HG02870 (cell line): Measurements from ENCODE around the gene GRK5.
"Not testable (repeated sequence)": the region's sequence is repeated elsewhere in the genome, so short reads cannot be mapped to it uniquely, and the experiment has no call there.

ENCODE experiments used
- ATAC-seq: cut with Tn5 transposase; IDR thresholded peaks from one replicate; pipeline ENCODE4 v1.9.1; 2021; ENCODE audit warnings: mild to moderate bottlenecking, moderate library complexity; ENCODE audit not compliant: unreplicated experiment

GRK5 gene

GRCh38 chr10:119248184-119248583, 40.8 kb downstream of the GRK5 start:
- ATAC-seq = no peak

- no peak for ATAC-seq
These were observed 41.3 kb downstream of the GRK5 start for GRCh38 chr10:119248681-119249080.

DNA sequence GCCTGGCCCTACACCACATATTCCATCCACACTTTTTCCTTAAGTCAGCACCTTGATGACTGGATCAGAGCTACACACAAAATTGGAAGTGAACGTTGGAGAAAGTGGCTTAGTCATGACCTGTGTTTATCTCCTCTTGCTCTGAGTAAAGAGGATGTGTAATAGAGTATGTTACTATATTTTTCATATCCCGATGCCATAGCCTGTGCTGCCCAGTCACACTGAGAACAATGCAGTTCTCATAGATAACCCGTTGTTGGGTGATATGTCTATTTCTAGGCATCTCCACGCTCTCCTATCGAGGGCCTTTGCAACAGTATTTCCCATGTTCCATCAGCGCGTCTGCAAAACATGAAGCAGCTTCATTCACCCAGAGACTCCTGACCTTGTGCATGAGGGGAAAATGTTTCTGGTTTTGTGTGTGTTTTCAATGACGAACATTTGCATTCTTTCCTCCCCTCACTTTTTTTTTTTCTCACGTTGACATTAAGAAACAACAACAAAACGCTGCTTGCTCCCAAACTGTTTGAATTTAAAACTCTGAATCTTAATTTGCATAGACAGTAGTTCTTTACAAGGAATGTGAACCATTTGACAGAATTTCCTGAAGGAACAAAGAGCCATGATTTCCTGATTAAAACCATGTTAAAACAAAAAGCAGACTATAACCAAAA, 43.4 kb downstream of the GRK5 start:
- ATAC-seq = peak; percentile 61

- no peak for ATAC-seq
These were observed 43.9 kb downstream of the GRK5 start for GRCh38 chr10:119251315-119251708.

DNA sequence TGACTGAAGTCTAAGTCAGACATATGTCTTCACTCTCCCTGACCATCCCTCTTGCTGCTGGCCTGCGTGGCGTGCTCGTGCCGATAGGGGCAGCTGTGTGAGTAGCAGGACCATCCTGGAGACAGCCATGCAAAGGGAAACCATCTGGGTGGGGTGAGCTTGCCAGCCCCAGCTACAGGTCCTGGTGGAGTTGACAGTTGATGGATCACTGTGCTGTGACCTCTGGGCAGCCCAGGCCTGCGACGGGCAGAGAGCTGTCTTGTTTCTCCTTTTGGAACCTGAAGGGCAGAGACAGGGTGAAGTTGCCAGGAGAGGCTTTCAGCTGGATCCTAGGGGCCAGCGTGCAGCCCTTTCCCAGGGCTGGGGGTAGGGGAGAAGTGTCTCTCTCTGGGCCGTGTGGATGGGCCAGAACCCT, 44.7 kb downstream of the GRK5 start:
- ATAC-seq = no peak

DNA sequence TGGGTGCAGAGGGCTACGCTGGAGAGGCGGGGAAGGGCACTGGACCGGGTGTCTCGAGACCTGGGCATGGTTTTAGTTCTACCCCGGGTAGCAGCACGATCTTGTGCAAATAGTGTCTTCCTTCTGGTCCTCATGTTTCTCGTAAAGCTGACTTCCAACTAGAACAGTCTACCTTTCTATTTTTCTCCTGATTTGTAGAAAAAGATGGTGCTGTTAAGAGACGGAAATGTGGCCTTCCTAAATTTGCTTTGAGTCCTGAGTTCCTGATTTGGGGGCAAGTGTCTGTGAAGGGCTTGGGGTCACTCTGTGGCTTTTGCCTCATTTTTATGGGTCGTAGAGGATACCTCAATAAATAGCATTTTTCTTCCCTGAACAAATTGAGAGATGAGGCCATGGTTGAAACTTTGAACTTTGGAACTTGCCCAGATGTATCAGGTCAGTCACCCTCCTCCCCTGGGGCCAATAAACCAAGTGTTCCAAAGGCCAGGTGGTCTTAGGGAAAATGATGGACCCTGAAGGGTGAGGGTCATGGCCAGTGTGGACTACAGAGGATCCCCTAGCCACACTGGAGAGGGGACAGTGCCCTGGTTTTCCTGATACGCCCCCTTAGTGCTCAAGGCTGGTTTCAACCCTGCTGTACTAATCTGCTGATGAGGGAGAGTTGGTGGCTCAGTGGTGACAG, 45.2 kb downstream of the GRK5 start:
- ATAC-seq = no peak

DNA sequence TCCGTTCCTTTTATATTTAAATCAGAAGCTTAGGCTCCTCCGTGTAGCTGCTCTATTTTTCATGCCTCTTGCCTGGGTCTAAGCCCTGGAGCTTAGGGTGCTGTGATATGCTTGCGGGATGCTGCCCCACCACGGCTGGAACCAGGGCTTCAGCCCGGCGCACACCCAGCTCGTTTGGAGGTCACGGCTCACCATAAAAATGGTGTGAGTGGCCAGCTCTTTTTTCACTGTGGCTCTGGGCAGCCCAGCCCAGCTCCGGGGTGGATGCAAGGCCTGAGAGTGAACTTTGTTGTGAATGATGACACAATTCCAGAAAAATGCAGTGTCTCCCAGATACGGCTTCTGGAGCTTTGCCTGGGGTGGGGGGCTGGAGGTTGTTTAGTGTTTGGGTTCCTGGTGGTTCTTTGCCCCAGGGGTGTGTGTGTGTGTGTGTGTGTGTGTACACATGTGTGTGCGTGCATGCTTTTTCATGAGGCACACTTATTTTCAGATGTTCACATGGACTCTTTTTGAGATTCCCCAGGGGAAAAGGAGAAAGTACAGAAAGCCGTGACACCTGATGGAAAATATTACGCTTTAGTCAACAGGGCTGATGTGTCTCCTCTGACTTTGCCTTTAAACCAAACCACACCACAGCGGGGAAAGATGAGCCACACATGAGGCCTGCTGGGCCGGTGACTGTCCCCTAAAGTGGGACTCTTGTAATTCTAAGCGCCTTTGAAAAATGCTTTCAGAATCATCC, 46.2 kb downstream of the GRK5 start:
- no peak for ATAC-seq

GRCh38 chr10:119254335-119254734, 47.0 kb downstream of the GRK5 start:
- no peak for ATAC-seq

DNA sequence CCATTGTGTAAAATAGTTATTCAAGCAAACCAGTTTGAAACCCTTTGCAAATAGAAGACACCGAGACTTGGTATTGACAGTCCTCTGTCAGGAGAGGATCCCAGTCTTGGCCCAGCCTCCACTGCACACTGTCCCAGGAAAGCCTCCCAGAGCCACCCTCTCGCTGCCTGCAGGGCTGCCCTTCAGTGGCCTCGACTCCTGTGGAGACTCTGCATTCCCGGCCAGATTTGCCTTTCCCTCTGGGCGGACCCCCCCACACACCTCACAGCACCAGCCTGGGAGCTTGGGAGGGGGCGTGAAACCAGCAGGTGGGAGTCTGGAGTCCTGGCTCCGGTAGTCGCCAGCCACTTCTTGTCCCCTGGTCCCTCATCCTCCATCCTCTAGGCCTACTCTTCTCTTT, 48.7 kb downstream of the GRK5 start:
- ATAC-seq = no peak

GRCh38 chr10:119256897-119257296, 49.5 kb downstream of the GRK5 start:
- no peak for ATAC-seq

- no peak for ATAC-seq
These were observed 50.6 kb downstream of the GRK5 start for GRCh38 chr10:119257899-119258419.

DNA sequence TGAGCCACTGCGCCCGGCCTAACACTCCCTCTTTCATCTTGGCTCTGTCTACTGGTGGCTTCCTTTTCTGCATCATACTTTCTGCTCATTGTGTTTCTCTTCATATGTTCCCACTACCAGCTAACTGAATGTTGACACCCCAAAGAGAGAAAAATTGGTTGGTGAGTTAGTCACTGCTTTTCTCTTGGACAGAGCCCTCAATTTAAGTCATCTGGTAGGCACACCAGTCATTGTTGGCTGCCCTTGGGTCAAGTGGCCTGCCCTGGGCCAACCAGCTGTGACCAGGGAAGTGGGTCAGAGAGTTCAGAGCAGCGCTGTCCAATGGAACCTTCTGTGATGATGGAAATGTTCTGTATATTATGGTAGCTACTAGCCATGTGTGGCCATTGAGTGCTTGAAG, 52.0 kb downstream of the GRK5 start:
- no peak for ATAC-seq

DNA sequence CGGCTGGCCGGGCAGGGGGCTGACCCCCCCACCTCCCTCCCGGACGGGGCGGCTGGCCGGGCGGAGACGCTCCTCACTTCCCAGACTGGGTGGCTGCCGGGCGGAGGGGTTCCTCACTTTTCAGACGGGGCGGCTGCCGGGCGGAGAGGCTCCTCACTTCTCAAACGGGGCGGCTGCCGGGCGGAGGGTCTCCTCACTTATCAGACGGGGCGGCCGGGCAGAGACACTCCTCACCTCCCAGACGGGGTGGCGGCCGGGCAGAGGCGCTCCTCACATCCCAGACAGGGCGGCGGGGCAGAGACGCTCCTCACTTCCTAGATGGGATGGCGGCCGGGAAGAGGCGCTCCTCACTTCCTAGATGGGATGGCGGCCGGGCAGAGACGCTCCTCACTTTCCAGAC, 53.6 kb downstream of the GRK5 start:
- not testable (repeated sequence) for ATAC-seq

DNA sequence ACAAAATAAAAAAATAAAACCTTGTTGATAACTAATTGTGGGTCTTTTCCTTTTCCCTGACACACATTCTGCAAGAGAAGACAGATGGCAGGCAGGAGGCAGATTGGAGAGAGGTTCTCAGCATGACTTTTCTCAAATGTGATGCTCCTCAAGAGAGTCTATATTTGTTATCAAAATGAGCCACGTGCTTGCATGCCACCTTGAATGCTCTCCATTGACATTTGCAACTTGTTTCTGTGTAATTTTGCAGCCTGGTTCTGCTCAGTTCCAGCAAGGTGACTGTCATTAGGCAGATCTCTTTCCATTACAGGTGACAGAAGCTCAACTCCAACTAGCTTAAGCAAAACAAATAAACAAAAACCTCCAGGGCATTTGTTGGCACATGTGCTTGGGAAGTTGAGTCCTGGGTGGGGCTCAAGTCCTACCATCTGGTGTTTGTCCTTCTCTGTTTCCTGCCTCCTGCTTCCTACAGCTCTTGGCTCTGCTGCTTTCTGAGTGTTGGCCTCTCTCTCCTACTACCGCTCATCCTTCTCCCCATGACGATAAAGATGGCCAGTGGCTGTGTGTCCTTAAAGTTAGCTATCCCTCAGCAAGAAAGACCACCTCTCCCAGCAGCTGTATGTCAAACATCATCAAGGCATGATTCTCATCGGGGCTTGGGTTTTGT, 56.7 kb downstream of the GRK5 start:
- ATAC-seq = no peak

DNA sequence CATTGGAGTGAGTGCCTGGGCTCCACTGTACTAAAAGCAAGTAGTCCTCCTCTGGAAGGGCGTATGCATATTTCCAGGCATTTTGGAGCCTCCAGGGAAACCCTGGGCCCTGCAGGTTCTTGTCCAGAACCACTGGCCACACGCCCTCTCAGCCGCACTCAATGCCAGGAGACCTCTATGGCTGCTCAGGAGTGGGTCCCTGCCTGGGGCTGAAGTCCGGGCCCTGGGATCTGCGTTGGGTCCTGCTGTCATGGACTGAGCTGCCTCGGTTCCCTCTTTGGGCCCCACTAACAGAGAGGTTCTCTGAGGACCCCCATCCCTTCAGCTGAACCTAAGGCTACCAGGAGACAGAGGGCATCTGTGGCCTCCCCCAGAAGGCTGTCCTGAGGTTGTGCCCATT, 58.3 kb downstream of the GRK5 start:
- ATAC-seq = no peak

- no peak for ATAC-seq
These were observed 60.0 kb downstream of the GRK5 start for GRCh38 chr10:119267384-119267783.

GRCh38 chr10:119268428-119268827, 61.1 kb downstream of the GRK5 start:
- ATAC-seq = no peak

GRCh38 chr10:119268871-119269506, 61.6 kb downstream of the GRK5 start:
- peak; percentile 79 for ATAC-seq

DNA sequence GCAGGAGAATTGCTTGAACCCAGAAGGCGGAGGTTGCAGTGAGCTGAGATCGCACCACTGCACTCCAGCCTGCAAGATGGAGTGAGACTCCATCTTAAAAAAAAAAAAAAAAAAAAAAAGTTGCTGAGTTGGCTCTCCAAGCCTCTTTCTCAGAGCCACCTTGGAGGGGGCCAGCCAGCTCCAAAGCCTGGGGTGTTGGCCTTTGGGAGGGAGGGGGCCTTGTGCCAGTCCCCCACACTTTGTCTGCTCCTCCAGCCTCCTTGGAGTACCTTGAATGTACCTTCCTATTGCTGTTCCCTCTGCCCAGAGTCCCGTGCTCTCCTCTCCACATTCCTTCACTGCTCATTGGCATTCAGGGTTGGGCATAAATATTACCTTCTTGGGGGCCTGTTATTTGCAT, 62.4 kb downstream of the GRK5 start:
- ATAC-seq = no peak

GRCh38 chr10:119270762-119271366, 63.5 kb downstream of the GRK5 start:
- ATAC-seq = peak; percentile 36
